Right lobe of liver (tissue), 4 donors: ENCODE results near the gene NECTIN4.

Source experiments
- CTCF ChIP-seq, 4 donors: fragments of 200-600 bp in 3 of 4; fragments of 450-650 bp in 1 of 4; IDR thresholded peaks; one replicate each; pipeline versions ENCODE4 v1.5.1 to v1.8.0; 2016 to 2022; ENCODE audit warnings: antibody characterized with exemption in 4 of 4, mild to moderate bottlenecking in 2 of 4
- POLR2A ChIP-seq: fragments of 450-650 bp; IDR thresholded peaks from one replicate; pipeline ENCODE4 v1.6.1; 2017; ENCODE audit warnings: antibody characterized with exemption, mild to moderate bottlenecking
- donor health status: DM: no; HTN: no; CAD: no.
- donor health status: DM: no; HTN: no; CAD: no.
- donor health status: DM: no; HTN: yes; CAD: no.

- no peak for TF ChIP-seq CTCF (IDR thresholded peaks at IDR 0.05)
- TF ChIP-seq POLR2A: no peak
Measured at GRCh38 chr1:161081519-161081918, 7.8 kb downstream of the NECTIN4 start.
